GM21515 (cell line): ENCODE data around the gene FH.

Experiments used
- ATAC-seq: cut with Tn5 transposase; IDR thresholded peaks from one replicate; pipeline ENCODE4 v1.9.1; 2021; ENCODE audit not compliant: unreplicated experiment

FH gene

DNA sequence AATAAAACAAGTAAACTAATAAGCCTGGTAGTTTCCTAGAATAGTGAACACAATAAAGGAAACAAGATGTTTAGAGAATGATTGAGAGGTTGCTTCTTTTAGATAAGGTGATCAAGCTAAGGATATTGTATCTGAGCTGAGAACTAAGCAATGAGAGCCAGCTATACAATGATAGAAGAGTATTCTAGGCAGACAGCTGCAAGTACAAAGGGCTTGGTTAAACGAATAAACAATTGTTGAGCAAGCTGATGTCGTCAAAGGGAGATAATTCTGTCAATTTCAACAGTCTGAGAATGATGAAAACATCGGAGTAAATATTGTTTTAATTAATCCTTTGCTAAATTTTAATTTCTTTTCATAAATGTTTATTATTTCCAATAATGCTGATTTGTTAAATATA, 5.5 kb upstream of the FH start:
- ATAC-seq, result no peak

DNA sequence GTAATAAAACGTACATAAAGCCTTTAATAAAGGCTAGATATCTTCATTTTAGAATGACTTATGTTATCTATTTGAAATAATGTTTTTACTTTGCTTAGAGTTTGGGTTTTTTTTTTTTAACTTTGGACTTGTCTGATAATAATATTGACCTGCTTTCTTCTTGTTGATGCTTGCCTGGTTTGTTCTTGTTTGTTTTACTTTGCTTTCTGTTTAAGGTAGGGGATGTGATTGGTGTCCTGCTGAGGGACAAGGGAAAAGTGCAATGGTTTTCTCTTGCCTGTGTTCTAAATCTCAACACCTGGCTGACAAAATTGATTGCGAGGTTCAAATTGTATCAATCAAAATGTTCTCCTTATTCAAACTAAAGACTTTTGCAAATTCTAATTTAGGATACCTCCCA, 2.2 kb upstream of the FH start:
- ATAC-seq, result no peak

DNA sequence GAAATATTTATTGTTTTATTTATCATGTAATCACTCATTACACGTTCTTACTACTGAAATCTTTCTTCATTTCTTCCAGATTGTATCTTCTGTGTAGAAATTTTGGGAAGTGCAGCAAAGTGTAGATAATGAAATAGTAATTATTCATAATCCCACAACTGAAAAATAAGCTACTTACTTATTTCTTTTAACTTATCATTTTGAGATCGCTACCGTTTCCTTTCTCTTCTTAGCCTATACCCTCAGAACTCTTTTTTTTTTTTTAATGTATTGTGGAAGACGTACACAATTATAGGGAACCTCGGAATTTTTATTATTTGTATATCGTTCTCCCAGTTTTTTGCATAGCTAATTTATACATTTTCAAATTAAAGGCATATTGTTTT, 518 bp upstream of the FH start:
- no peak for ATAC-seq

DNA sequence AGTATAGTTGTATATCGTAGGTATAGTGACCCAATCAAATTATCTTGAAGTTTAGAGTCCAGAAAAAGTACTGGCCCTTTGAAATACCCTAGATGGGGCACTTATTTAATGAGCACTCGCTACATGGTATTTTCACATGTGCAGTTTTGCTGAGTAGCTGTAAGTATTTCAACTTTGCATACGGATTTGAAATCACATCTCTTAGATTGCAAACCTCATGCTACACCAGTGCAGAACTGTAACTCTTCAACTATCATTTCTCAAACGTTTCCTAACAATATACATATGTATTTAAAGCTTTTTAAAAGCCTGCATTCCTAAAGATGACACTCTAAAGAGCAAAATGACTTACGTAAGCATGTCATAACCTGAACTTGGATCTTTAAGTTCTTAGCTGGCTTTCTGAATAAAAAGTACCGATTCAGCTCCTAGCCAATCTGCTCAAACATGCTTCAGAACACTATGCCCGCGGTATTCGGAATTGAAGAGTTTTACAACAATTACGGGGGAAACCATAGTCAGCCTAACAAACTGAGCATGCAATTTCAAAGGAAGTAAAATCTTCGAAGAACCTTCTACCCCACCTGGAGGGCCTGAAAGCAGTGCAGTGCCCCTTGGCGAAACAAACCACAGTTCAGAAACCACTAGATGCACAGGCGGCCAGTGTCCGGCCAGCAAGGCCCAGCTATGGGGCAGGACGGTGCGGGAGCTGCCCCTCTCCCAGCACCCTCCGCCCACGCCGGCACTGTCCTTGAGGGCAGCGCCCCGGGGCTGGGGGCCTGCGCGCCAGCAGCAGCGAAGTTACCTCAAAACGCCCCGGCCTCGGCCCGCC, 863 bp downstream of the FH start:
- peak; percentile 37 for ATAC-seq

DNA sequence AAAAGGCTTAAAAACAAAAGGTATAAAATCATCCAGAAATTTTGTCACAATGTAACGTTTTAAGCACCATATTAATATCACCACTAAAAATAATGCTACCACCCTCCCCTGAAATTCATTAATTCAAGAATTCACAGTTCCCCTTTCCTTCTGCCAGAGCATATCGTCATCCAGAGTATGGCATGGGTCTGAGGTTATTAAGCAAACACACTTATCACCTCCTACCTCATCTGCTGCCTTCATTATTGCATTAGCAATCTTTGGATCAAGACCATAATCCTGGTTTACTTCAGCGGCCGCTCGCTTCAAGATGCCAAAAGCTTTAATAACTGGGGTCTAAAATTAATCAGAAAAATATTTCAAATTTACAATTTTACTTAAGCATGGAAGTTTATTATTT, 6.2 kb downstream of the FH start:
- ATAC-seq, result no peak

DNA sequence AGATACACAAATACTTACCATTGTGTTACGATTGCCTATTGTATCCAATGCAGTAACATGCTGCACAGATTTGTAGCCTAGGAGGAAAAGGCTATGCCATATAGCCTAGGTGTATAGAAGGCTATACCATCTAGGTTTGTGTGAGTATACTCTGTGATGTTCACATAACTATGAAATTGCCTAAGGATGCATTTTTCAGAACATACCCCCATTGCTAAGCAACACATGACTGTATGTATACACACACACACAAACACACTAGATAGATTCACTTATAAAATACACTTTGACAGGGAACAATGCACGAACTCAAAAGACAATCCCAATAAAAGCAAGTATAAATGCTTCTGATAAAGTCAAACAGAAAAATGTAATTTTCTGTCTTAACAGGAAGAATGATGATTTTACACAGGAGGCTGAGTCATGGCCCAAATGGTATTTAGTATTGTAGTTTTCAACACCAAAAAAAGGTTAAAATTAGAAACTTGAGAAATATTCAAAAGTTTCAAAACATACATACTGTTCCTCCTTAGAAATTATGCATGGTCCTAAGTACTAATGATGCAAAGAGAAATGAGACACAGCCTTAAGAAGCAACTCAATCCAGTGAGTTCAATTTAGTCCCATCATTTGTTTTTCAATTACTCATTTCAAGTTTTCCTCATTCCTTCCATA, 12.2 kb downstream of the FH start:
- no peak for ATAC-seq

DNA sequence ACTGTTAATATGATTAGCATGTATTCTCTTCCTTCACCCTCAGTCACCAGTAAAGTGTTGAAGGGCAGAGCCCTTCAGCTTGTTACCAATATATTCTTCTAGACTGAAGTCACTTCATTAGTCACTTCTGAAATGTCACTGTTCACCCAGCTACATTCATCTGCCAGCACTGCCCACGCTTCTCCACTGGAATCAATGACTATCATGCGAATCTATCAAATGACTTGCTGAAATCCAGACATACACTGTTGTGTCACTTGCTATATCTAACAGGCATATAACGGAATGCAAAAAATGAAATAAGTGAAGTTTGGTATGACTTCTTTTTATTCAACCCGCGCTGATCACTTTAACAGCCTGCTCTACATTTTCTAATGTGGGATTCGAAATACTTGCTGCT, 16.1 kb downstream of the FH start:
- no peak for ATAC-seq

DNA sequence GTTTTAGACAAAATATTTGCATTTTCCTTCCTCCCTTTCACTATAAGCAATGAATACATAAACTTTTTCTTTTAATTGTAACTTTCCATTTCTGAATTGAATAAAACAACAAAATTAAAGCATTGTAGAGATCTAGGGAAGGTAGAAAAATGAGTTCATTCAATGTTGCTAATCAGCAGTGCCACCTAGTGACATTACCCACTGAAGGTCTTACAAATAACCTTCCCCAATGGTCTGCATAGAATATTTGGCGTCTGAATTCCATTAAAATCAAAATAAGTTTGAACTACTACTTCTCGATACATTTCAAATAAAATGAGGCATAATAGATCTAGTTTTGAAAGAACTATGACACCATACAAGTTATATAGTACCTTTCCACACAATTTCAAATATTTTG, 19.6 kb downstream of the FH start:
- ATAC-seq, result no peak

DNA sequence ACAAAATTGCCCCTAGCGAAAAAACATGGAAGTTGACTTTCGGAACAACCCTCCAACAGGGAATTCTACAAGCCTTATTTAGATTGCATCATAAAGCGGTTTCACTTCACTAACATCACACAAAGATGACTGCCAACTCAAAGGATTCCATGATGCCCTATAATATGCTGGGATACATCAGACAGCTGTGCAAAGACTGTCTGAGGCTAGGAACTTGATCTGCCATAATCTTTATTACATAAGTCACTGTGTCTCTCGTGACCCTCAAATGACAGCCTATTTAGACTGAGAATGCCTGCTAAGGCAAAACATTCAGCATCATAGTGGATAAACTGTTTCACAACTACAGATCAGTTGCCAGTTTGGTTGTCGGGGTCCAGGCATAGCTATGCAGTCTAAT, 23.8 kb downstream of the FH start:
- no peak for ATAC-seq

DNA sequence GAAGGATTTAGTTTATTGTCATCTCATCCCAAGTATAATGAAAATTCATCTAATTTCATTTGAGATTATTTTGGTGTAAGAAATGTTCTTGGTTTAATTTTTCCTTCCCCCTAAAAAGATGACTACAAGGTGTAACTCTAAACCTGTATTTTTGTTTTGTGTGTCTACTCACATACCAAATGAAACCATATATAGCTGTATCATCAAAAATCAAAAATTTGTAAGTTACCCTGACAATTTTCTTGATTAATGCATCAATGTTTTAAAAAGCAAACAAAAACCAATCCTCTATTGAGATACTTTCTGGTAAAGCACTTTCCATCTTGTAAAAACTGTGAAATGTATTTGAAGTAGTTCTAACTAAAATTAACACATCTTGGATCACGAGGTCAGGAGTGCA, 30.8 kb downstream of the FH start:
- no peak for ATAC-seq

DNA sequence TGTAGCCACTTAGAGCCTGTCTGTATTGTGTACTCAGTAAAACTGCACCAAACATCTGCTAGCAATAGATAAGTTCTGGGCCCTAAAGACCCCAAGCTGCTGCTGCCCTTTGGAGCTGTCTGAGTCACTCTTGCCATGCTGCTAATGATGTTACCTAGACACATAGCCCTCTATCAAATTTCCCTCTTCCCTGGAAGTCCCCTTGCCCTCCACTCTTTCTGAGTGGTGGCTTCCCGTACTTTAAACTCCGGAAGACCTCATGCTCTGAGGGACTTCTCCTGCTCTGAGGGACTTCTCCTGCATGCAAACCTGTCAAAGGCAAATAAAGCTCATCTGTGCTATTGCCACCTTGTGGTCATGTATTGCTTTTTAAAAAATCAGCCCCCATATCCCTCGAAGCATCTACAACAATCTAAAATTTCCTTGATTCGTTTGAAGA, 34.0 kb downstream of the FH start:
- ATAC-seq, result peak; percentile 74

DNA sequence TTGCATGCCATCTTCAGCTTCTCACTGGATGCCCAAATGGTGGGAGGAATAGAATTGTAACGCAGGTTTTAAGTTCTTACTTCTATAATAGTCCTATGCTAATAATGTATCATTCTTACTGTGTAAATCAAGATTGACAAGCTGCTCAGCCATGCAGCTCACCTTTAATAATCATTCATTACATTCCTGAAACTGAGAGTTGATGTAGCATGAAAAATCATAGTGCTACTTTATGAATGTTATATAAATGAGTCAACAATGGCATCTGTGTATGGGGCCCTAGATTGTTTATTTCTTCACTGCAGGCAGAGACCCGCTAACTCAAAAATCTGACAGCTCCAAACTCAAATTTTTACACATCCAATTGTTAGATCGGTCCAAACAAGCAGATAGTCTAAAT, 34.4 kb downstream of the FH start:
- peak; percentile 63 for ATAC-seq

DNA sequence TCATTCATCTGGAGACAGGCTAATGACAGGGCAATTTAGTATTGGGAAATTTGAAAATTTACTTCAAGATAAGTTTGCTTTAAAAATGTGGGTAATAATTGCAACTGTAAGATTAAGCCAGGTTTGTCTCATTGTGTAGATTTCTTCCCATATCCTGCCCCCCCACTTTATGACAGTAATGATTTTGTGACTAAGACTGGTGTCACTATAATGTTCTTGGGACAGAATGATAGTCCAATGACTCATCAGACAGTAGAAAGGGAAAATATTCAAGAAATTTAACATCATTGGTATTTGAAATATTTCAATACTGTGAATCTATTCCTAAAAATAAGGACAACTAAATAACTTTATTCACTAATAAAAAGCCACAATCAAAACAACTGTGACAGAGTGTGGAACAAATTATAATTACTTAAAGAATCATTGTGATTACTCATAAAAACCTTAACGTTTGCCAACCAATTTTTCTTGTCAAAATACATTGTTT, 36.7 kb downstream of the FH start:
- ATAC-seq, result no peak

DNA sequence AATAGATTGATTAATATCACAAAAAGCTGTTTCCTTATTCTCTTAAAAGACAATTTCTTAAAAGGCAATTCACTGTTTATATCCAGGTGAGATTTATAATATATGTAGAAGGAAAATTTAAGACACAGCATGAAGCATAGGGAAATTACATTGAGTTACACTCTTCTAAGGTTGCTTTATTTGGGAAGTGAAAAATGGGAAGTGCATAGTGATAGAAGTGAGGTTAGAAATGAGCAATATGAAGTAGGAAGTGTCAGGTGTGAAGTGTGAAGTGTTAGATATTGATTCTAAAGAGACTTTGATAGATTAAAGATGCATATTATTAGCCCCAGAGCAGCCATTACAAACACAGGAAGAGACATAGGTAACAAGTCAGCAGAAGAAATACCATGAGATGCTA, 40.3 kb downstream of the FH start:
- no peak for ATAC-seq

DNA sequence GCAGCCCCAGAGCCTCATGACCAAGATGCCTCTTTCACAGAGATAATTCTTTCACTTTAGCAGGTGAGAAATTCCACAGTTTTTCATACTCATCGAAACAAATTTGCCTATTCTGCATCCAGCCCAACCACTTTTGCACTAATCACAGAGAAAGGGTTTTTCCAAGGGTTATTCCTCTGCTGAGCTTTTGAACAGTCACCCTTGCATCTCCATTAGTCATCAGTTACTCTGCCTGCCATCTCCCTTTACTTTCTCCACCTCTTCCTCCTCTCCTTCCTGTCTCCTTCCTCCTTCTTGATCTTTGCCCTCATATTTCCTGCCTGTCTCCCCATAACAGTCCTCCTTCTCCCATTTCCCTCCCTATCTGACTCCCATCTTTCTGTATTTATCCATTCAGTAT, 43.9 kb downstream of the FH start:
- ATAC-seq, result no peak

DNA sequence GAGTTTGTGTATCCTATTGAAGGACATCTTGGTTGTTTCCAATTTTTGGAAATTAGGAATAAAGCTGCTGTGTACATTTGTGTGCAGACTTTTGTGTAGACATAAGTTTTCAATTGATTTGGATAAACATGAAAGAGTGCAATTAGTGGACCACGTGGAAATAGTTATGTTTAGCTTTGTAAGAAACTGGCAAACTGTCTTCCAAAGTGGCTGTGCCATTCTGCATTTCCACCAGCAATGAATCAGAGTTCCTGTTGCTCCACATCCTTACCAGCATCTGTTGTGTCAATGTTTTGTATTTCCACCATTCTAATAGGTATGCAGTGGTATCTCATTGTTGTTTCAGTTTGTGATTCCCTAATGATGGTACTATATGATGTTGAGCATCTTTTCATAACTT, 46.5 kb downstream of the FH start:
- ATAC-seq, result no peak

DNA sequence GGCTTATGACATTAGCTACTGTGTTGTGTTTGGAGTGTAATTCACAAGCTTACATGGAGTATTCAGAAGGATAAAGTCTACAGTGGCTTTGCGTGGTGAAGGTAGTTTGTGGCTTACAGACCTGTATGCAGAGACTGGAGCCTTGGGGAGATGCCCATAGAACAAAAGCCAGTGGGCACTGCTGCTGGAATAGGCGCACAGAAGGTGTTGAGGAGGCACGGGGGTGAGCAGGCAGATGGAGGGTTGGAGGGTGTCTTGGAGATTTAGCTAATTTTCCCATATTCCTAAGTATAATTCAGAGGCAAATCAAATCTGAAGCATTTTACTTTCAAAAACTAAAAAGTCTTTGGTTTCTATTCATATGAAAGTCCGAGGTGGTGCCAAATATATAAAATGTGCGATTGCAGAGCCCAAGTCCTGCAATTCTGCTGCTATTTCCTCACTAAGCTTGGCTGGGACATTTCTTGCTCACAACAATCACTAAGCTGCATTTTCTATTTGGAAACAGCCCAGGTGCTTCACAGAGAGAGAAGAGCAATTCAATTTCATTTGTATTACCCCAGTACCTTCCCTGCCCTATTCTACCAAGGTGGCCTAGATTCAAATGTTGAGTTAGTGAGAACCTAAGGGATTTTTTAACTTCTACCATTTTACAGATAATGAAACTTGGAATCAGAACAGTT, 48.5 kb downstream of the FH start:
- no peak for ATAC-seq

DNA sequence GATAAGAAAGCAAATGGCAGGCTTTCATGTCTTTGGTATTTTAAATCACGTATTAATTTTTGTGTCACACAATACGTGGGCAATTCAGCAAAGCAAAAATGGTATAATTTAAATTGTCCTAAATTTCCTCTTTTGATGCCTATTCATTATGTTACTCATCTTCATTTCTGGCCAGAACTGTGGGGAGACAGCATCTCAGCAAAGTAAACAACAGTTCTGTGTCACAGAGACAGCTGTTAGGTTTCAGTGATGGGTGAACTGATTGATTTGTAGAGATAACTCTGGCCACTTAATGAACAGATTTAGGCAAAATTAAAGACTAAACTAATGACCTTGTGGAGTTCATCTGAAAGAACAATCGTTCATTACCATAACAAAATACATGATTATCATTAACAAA, 49.2 kb downstream of the FH start:
- no peak for ATAC-seq

DNA sequence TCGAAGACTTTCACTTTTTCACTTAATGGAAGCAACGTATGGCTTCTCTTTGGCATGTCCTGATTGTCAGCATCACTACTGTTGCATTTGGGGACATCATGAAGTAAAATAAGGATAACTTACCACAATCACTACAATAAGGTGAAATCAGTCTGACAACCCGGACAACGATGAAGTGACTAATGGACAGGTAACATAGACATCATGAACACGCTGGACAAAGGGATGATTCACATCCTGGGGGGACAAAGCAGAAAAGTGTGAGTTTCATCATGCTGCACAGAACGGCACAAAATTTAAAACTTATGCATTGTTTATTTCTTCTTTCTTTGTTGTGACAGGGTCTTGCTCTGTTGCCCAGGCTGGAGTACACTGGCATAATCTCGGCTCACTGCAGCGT, 53.9 kb downstream of the FH start:
- ATAC-seq, result no peak

DNA sequence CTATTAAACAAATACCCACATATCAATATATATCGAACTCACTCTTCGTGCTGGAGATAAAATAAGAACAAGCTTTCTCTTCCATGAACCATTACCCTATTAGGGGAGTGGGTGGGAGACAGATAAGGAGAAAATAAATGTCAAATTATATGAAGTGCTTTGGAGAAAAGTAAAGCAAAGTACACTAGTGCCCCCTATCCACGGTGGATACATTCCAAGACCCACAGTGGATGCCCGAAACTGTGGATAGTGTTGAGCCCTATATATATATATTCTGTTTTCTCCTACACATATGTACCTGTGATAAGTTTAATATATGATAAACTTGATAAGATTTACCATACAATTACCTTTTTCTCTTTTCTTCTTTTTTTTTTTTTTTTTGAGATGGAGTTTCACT, 54.6 kb downstream of the FH start:
- no peak for ATAC-seq

DNA sequence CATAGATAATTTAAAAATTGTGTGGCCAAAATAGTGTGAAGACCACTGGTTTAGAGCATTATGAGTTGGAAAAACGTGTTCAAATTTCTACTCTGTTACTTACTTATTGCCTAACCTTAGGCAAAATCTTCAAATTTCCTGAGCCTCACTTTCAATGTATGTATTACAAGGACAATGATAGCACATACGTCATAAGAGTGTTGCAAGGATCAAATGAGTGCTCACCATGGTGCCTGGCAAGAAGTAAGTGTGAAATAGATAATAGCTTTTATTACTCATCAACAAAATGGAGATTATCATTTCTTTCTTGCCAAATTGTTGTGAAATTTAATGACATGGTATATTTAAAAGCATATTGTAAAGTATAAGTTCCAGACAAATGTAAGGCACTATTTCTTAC, 57.2 kb downstream of the FH start:
- no peak for ATAC-seq
